Measurements from ENCODE around the gene USP49.
"Not testable (repeated sequence)": the region's sequence is repeated elsewhere in the genome, so short reads cannot be mapped to it uniquely, and the experiment has no call there.

USP49 gene

GRCh38 chr6:41778895-41779294, 116.3 kb downstream of the USP49 start:
- no peak for DNase-seq

GRCh38 chr6:41777551-41778285, 117.5 kb downstream of the USP49 start:
- no peak for DNase-seq

GRCh38 chr6:41775293-41775882, 119.8 kb downstream of the USP49 start:
- no peak for DNase-seq

GRCh38 chr6:41774841-41775240, 120.3 kb downstream of the USP49 start:
- no peak for DNase-seq

- DNase-seq, result no peak
Measured at GRCh38 chr6:41771058-41771983, 123.9 kb downstream of the USP49 start.

GRCh38 chr6:41770381-41771057, 124.7 kb downstream of the USP49 start:
- no peak for DNase-seq

- DNase-seq, result peak; percentile 44
Measured at GRCh38 chr6:41769376-41769775, 125.8 kb downstream of the USP49 start.

- peak; percentile 94 for DNase-seq
Measured at GRCh38 chr6:41768545-41769308, 126.4 kb downstream of the USP49 start.

- DNase-seq, result no peak
Measured at GRCh38 chr6:41767112-41767833, 127.9 kb downstream of the USP49 start.

- not testable (repeated sequence) for DNase-seq
Measured at GRCh38 chr6:41766043-41766664, 129.0 kb downstream of the USP49 start.

- DNase-seq, result peak; percentile 58
Measured at GRCh38 chr6:41763470-41763869, 131.7 kb downstream of the USP49 start.

- no peak for DNase-seq
Measured at GRCh38 chr6:41759905-41760579, 135.1 kb downstream of the USP49 start.

GRCh38 chr6:41759106-41759904, 135.9 kb downstream of the USP49 start:
- DNase-seq, result no peak

GRCh38 chr6:41758641-41759035, 136.5 kb downstream of the USP49 start:
- DNase-seq, result no peak

GRCh38 chr6:41757931-41758640, 137.1 kb downstream of the USP49 start:
- no peak for DNase-seq

- no peak for DNase-seq
Measured at GRCh38 chr6:41757271-41757670, 137.9 kb downstream of the USP49 start.

- no peak for DNase-seq
Measured at GRCh38 chr6:41756354-41756753, 138.8 kb downstream of the USP49 start.

- no peak for DNase-seq
Measured at GRCh38 chr6:41755895-41756294, 139.3 kb downstream of the USP49 start.

- DNase-seq, result no peak
Measured at GRCh38 chr6:41750374-41750773, 144.8 kb downstream of the USP49 start.

Measured in DMS53 (cell line).